ENCODE data around the gene RPUSD3. TPM values are rescaled to one million over a fixed set of nuclear protein-coding genes. Genes with fewer than 3 reads are reported as not detected.

The RPUSD3 gene
- total and polyA plus RNA-seq, 11 donors, result 25.8 to 68.6 (median 35.6) TPM

- Histone ChIP-seq H3K4me1 (no peaks in the 10 kb centered on the region), H3K27me3 (no peaks in the 10 kb centered on the region), H3K4me3 (no peak overlapping the region), H3K36me3 (peaks cover 0 to 73% (median 48%) of the 10 kb centered on the region in 9 donors), H3K27ac (no peak overlapping the region), H3K9me3 (no peaks in the 10 kb centered on the region)
- DNase-seq (no peak), ATAC-seq (peak in 1 of 4 donors; percentile 19)
- TF ChIP-seq CTCF (IDR thresholded peaks at IDR 0.05) (no peak), POLR2A (IDR thresholded peaks at IDR 0.05) (no peak)
- 95 to 100% (median 96%) methylated on average over 9 to 17 of the region's 17 CpGs for WGBS, 4 donors
- intact Hi-C loops (cut with DNase I), result no loop called here
Measured at GRCh38 chr3:9828801-9829755, 14.7 kb downstream of the RPUSD3 start.

- no peak for TF ChIP-seq POLR2A (IDR thresholded peaks at IDR 0.05)
- TF ChIP-seq CTCF (IDR thresholded peaks at IDR 0.05), result peak in 1 of 12 donors; percentile 14
- Histone ChIP-seq H3K27me3 (no peaks in the 10 kb centered on the region), H3K36me3 (peaks cover 0 to 56% (median 29%) of the 10 kb centered on the region in 9 donors), H3K4me1 (no peaks in the 10 kb centered on the region), H3K27ac (no peak overlapping the region), H3K9me3 (no peaks in the 10 kb centered on the region), H3K4me3 (no peak overlapping the region)
- peak in 1 of 5 donors; percentile 7 for DNase-seq
- intact Hi-C loops (cut with DNase I), result no loop called here
- WGBS, 4 donors, result 81 to 83% (median 82%) methylated on average over 20 of the region's 20 CpGs
- peak in 2 of 4 donors; percentile 7 to 21 for ATAC-seq
Measured at GRCh38 chr3:9826815-9827573, 16.8 kb downstream of the RPUSD3 start.

- no peak overlapping the region for H3K4me3 ChIP-seq
- DNase-seq, result no peak
- 57 to 81% (median 75%) methylated on average over 7 to 14 of the region's 14 CpGs for WGBS, 4 donors
- no peak for TF ChIP-seq POLR2A (IDR thresholded peaks at IDR 0.05)
- TF ChIP-seq CTCF (IDR thresholded peaks at IDR 0.05), result no peak
- H3K27me3 ChIP-seq, result no peaks in the 10 kb centered on the region
- ATAC-seq, result no peak
- H3K4me1 ChIP-seq, result no peaks in the 10 kb centered on the region
- H3K36me3 ChIP-seq, result peaks cover 0 to 47% (median 23%) of the 10 kb centered on the region in 9 donors
- H3K9me3 ChIP-seq, result no peaks in the 10 kb centered on the region
- H3K27ac ChIP-seq, result no peak overlapping the region
- intact Hi-C loops (cut with DNase I), result no loop called here
Measured at GRCh38 chr3:9825451-9826040, 18.3 kb downstream of the RPUSD3 start.
